AG20443 (cell line): Measurements from ENCODE around the gene RTN4R.
"Not testable (repeated sequence)": the region's sequence is repeated elsewhere in the genome, so short reads cannot be mapped to it uniquely, and the experiment has no call there.

ENCODE experiments used
- DNase-seq: peaks from one replicate; pipeline ENCODE4 v3.0.0; 2012; ENCODE audit warnings: low spot score, mixed read lengths

RTN4R gene

DNA sequence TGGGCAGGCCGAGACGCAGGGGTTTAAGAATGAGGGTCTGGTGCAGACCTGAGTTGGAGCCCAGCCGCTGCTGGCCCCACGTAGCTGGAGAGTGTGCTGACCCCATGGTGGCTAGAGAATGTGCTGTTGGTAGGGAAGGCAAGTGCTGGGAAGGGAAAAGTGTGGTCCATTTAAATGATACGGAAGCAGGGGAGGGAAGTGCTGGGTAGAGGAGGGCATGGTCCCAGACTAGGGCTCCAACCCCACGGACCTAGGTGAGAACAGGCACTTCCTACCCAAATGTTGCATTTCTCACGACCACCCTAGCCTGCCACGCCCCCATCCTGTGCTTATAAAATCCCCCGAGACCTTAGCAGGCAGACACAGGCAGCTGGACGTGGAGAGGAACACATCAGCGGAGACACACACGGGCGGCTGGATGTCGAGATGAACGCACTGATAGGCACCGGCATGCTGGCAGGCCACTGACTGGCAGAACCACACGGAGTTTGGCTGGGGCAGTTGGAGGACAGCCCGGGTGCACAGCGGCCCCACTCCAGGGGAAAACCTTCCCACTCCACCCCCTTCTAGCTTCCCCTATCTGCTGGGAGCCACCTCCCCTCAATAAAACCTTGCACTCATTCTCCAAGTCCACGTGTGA, 18.8 kb upstream of the RTN4R start:
- not testable (repeated sequence) for DNase-seq

DNA sequence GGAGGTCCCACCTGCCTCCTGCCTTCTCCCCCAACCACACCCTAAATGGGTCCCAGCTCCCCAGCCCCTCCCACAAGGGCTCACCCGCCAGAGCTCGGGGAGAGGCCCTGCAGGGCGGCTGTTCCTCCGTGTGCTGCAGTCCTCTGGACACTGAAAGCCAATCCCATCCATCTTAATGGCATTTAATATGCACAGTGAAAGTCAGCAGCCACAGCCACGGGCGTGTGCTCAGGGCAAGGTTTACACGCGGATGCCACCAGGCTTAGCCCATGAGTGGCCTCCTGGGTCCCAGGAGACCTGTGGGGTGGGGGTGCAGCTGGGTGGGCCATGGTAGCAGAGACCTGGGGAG, 18.2 kb upstream of the RTN4R start:
- not testable (repeated sequence) for DNase-seq

DNA sequence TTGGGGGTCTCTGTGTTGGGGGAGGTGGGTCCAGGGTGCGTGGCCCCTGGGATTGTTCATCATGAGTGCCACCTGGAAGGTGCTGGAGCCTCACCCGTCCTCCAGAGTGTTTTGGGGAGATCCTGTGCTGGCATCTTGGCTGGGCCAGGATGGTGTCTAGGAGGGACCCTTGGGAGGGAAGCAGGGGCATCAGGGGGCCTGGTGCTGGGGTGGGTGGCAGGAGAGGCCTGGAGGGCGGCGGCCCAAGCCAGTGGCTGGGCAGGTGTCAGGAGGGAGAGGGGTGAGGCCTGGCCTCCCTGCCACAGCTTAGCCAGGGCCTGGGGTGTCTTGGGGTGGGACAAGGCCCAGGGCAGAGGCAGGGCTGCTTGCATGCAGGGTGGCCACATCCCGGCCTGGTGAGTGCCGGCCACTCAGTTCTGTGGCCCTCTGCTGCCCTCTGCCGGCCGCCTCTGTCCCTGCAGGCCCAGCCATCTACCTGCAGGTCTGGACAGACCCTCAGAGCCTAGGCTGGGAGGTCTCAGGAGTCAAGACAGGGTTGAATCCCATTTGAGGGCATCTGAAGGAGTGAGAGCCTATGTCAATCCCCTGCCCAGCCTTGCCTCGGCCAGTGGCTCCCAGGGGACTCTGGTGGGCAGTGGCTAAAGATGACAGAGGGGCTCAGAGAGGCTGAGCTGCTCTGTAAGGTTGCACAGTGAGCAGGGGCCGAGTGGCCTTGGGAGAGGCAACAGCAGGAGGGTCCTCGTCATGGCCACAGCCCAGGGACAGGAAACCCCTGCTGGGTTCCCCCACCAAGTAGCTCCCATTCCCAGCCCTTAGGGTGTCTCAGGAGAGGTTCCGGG, 17.6 kb upstream of the RTN4R start:
- DNase-seq = peak; percentile 76

DNA sequence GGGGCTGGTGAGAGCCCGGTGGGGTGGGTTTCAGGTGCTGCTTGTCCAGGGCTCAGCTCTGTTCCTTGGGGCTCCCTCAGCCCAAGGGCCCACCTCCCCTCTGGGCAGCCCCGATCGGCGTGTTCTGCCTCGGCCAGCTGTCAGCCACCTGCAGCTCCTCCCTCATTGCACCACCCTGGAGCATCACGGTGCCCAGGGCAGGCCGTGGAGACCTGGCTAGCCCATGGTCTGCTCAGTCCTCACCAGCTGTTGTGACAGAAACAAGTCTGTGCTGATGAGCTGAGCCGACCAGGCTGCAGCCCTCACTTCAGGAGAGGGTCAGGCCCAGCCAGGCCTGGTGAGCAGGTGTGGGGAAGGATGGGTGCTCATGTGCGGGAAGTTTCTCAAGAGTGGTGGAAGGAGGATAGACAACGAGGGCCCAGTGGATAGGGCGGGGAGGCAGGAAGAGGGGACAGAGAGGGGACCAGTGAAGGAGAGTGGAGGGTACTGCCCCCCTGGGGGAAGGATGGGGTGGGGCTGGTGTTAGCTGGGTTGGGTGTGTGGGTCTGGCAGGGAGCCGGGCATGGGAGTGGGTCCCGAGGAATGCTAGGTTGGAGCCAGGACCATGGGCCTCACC, 16.5 kb upstream of the RTN4R start:
- no peak for DNase-seq

GRCh38 chr22:20283674-20284066, 15.6 kb upstream of the RTN4R start:
- no peak for DNase-seq

DNA sequence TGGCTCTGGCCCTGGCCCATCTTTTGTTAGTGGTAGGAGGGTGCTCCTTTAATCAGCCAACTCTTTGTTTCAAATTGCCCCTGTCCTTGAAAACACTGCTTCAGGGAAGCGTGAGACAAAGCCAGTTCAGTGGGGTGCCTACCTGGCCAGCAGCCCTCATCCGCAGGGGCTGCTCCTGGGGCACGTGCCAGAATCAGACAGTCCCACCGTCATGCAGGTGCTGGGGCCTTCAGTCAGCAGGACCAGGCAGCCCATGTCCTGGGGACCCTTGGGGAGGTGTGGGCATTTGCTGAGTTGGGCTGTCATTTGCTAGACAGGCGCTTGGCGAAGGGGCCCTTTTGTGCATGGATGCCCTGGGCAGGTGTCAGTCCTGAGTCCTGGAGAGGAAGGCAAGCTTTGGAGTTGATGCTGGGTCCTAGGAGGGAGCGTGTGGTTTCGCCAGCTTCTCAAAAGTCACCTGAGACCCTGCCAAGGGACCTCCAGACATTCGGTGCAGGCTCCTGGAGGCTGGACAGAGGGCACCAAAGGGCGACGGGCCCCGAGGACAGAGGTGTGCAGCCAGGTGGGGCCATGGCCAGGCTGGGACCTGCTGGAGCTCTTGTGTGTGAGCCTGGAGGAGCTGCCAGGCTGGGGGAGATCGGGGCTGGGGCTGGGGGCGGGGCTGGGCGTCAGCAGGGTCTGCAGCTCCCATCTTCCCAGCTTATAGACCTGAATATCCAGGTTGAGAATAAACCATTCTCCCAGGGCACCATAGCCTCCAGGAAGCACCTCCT, 15.0 kb upstream of the RTN4R start:
- no peak for DNase-seq

DNA sequence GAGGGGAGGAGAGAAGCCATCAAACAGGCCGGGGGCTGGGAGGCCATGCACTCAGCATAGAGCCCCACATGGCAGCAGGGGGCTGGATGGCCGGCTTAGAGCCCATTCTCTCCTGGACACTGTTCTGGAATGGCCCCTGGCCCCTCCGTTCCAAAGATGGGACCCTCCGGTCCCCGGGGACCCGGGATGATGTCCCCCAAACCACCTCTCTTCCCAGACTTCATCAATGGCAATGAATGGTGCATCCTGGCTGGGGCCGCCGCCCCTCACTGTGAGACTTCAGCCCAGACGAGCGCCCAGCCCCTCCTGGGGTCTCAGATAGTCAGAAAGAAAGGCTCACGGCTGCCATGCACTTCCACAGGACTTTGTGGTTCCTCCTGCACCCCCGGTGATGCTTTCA, 13.8 kb upstream of the RTN4R start:
- DNase-seq = no peak

DNA sequence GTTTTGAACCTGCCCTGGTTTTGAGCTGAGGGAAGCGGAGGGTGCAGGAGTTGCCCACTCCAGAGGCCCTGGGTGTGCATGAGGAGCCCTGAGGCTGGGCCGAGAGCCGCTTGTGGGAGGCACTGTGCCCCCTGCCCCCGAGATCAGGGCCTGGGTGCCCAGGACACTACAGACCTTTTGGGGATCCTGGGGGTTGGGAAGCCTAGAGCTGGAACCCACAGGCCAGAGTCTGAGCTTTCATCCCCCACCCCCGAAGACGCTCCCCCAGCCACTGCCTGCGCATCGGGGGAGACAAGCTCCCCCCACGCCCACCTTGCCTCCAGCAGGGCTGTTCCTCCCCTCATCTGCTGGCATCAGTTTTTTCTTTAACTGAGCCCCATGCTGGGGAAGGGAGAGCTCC, 13.4 kb upstream of the RTN4R start:
- DNase-seq = not testable (repeated sequence)

- no peak for DNase-seq
Measured at GRCh38 chr22:20280866-20281265, 12.7 kb upstream of the RTN4R start.

GRCh38 chr22:20280163-20280562, 12.0 kb upstream of the RTN4R start:
- not testable (repeated sequence) for DNase-seq

DNA sequence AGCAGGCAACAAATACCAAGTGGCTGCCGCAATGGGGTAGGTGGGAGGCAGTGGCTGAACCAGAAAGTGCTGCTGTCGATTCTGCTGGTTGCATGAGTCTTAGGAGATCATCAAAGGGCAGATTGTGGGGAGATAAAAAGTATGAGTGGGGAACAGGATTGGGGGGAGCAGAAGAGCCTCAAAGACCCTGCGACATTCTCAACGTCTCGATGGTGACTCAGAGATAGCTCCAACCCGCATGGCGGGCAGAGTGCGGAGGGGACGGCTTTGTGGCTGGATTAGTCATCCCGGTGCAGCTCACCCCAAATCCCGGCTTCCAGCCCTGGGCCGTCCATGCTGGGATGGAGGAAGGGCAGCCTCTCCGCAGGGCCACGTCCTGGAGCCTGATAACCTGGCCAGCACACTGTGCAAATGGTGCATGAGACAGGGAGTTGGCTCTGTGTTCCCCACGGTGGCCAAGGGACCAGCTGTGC, 11.6 kb upstream of the RTN4R start:
- DNase-seq = no peak

- DNase-seq = not testable (repeated sequence)
Measured at GRCh38 chr22:20278726-20279490, 10.8 kb upstream of the RTN4R start.

DNA sequence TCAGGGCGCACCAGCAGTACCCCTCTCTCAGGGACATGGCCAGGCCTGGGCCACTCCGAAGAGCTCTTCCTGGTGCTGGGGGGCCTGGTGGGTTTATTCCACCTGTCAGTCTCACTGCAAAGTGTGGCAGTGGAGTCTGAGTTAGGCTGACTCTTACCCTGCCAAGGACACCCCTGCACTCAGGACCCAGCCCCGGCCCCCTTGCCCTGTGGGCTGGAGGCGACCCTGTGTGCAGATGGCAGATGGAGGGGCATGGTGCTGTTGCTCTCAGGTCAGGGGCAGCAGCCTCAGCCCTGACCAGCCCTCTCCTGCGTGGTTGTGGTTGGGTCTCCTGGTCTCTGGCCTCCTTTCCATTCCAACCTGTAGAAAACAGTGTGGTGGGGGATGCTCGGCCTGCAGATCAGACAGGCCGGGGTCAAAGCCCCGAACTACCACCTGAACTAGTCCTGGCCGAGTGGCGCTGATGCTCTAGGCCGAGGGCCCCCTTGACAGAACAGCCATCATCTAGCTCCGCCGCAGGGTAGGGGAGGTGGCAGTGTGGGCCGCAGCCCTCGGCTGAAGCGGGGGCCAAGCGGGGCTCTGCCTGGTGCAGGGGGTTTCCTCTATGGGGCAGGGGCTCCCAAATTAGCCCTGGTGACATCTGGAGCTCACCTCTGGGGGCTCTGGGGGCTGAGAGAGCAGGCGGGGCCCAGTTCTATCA, 10.0 kb upstream of the RTN4R start:
- DNase-seq = not testable (repeated sequence)

DNA sequence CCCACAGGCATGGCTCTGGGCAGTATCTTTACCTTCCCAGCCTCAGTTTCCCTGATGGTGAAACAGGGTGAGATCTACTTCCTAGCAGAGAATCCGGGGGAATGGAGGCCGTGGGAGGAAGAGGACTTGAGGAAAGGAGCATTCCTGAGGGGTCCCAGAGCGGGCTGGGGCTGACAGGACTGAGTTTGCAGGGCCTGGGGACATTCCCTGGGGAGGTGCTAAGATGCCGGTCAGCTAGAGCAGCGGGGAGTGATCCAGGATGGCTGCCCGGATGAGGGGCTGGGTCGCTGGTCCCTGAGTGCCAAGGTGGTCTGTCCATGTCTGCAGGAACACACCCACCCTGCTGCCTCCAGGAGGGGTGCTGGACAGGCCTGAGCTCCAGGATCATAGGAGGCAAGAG, 8.3 kb upstream of the RTN4R start:
- DNase-seq = no peak

DNA sequence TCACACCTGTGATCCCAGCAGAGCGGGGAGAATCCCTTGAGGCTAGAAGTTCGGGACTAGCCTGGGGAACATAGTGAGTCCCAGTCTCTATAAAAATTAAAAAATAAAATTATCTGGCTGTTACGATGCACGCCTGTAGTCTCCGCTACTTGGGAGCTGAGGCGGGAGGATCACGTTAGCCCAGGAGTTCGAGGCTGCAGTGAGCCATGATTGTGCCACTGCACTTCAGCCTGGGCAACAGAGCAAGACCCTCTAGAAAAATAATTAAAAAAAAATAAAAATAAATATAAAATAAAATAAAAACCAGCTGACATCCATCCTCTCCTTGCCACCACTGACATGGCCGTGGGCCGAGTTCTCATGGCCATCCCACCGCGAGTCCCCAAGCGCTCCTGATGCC, 7.7 kb upstream of the RTN4R start:
- no peak for DNase-seq

DNA sequence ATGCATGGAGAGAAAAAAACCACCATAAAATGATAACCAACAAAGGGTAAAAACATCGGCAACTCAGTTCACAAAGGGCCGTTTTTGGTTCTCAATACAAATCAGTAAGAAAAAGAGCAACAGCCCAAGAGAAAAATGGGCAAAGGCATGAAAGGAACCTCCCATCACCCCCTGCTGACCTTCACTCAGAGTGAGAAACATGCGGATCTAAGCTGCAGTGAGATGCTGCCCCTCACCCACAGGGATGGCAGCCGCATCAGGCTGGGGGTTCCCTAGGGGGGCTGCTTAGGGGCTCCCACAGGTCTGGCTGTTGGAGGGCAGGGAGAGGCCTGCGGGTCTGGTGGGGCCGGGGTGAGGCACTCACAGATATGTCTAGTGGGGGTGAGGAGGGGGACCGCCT, 7.2 kb upstream of the RTN4R start:
- not testable (repeated sequence) for DNase-seq

- not testable (repeated sequence) for DNase-seq
Measured at GRCh38 chr22:20274374-20274773, 6.3 kb upstream of the RTN4R start.

DNA sequence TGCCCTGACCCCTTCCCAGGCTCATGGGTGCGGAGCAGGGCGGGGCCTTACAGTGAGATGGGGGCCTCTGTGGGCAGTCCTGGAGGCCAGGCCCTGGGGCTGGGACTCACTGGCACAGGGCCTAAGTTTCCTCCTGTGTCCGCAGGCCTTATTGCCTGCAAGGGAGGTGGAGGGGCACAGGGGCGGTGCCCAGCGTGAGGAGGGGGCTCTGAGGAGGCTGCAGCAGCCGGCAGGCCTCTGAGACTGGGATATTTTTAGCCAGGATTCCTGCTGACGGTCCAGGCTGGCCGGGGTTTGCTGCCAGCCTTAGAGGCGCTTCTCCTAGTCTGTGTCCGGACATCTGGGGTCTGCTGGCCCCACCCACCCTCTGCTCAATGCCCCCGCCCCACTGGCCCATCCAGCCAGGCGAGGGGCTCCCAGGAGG, 5.7 kb upstream of the RTN4R start:
- DNase-seq = no peak

- DNase-seq = no peak
Measured at GRCh38 chr22:20272700-20273099, 4.6 kb upstream of the RTN4R start.

- no peak for DNase-seq
Measured at GRCh38 chr22:20272174-20272573, 4.1 kb upstream of the RTN4R start.
